ENCODE results near the gene DLST. TPM values are rescaled to one million over a fixed set of nuclear protein-coding genes. Genes with fewer than 3 reads are reported as not detected.

Gene DLST
- polyA plus RNA-seq, 3 donors: 6.7 to 76.5 (median 7.3) TPM

- Histone ChIP-seq H3K4me2 (replicated peaks; ENCODE audit: extremely low read depth, low read length, poor library complexity, severe bottlenecking) (no peak overlapping the region), H3K9ac (ENCODE audit: insufficient read depth, low read length, poor library complexity, severe bottlenecking) (no peak overlapping the region), H3K27ac (ENCODE audit: low read depth in 1 of 2, low read length in 2 of 2) (no peak overlapping the region), H3K4me3 (replicated peaks in 1 of 3; ENCODE audit: low read depth in 2 of 3, low read length in 3 of 3) (no peak overlapping the region), H3K9me3 (replicated peaks in 1 of 2; ENCODE audit: control insufficient read depth in 1 of 2, insufficient read depth in 1 of 2, low read length in 2 of 2) (no peaks in the 10 kb centered on the region), H3K36me3 (replicated peaks in 1 of 2; ENCODE audit: control insufficient read depth in 1 of 2, insufficient read depth in 2 of 2, low read length in 2 of 2) (no peaks in the 10 kb centered on the region), H3K27me3 (ENCODE audit: control insufficient read depth in 2 of 2, insufficient read depth in 2 of 2, low read length in 2 of 2) (no peaks in the 10 kb centered on the region), H3K4me1 (ENCODE audit: control insufficient read depth in 1 of 2, insufficient read depth in 2 of 2, low read length in 2 of 2) (peaks cover 13 to 14% of the 10 kb centered on the region in 2 donors), H3K79me2 (ENCODE audit: insufficient read depth, low read length) (no peaks in the 10 kb centered on the region), H2AFZ (ENCODE audit: insufficient read depth, low read depth, low read length, poor library complexity, severe bottlenecking) (no peak overlapping the region), H4K20me1 (ENCODE audit: insufficient read depth, low read length) (no peaks in the 10 kb centered on the region)
- no peak for TF ChIP-seq CTCF (IDR thresholded peaks at IDR 0.05)
- no peak overlapping the region for H3K4me3 Mint-ChIP-seq
- intact Hi-C loops (cut with micrococcal nuclease): loop anchor here (2.0 to 10.0 kb wide), 3 partner anchors 43 to 226 kb away; no protein-coding TSS in a partner anchor
- peaks cover 0 to 2% (median 0%) of the 10 kb centered on the region in 3 donors for H3K27me3 Mint-ChIP-seq (ENCODE audit: low read depth in 3 of 3)
- WGBS (ENCODE audit: insufficient coverage): 100% methylated on average over 1 of the region's 3 CpGs
- no peaks in the 10 kb centered on the region for H3K9me3 Mint-ChIP-seq
- peaks cover 16% of the 10 kb centered on the region for H3K4me1 Mint-ChIP-seq
- no peaks in the 10 kb centered on the region for H3K36me3 Mint-ChIP-seq
- H3K27ac Mint-ChIP-seq: no peak overlapping the region
- no peak for DNase-seq
Measured at GRCh38 chr14:74861734-74862090, 20.0 kb upstream of the DLST start.

GRCh38 chr14:74863274-74863673 lies 18.4 kb upstream of the DLST start:
- no peak for TF ChIP-seq CTCF (IDR thresholded peaks at IDR 0.05)
- Mint-ChIP-seq H3K36me3 (no peaks in the 10 kb centered on the region), H3K27me3 (ENCODE audit: low read depth in 3 of 3) (no peaks in the 10 kb centered on the region), H3K4me1 (peaks cover 26% of the 10 kb centered on the region), H3K9me3 (no peaks in the 10 kb centered on the region), H3K4me3 (peak overlapping the region in 1 of 2 donors; percentile 75), H3K27ac (peak overlapping the region in 2 of 7 donors; percentile 47 to 48)
- Histone ChIP-seq H3K4me3 (replicated peaks in 1 of 3; ENCODE audit: low read depth in 2 of 3, low read length in 3 of 3) (no peak overlapping the region), H3K4me2 (replicated peaks; ENCODE audit: extremely low read depth, low read length, poor library complexity, severe bottlenecking) (peak overlapping the region; percentile 35), H3K36me3 (replicated peaks in 1 of 2; ENCODE audit: control insufficient read depth in 1 of 2, insufficient read depth in 2 of 2, low read length in 2 of 2) (no peaks in the 10 kb centered on the region), H3K27me3 (ENCODE audit: control insufficient read depth in 2 of 2, insufficient read depth in 2 of 2, low read length in 2 of 2) (no peaks in the 10 kb centered on the region), H2AFZ (ENCODE audit: insufficient read depth, low read depth, low read length, poor library complexity, severe bottlenecking) (peak overlapping the region; percentile 62), H3K4me1 (ENCODE audit: control insufficient read depth in 1 of 2, insufficient read depth in 2 of 2, low read length in 2 of 2) (peaks cover 13 to 20% of the 10 kb centered on the region in 2 donors), H4K20me1 (ENCODE audit: insufficient read depth, low read length) (no peaks in the 10 kb centered on the region), H3K79me2 (ENCODE audit: insufficient read depth, low read length) (no peaks in the 10 kb centered on the region), H3K27ac (ENCODE audit: low read depth in 1 of 2, low read length in 2 of 2) (no peak overlapping the region), H3K9ac (ENCODE audit: insufficient read depth, low read length, poor library complexity, severe bottlenecking) (peak overlapping the region; percentile 9), H3K9me3 (replicated peaks in 1 of 2; ENCODE audit: control insufficient read depth in 1 of 2, insufficient read depth in 1 of 2, low read length in 2 of 2) (no peaks in the 10 kb centered on the region)
- peak; percentile 21 to 38 (median 26) for DNase-seq
- WGBS (ENCODE audit: insufficient coverage): 12% methylated on average over 9 of the region's 9 CpGs
- intact Hi-C loops (cut with micrococcal nuclease): loop anchor here (5.0 to 10.0 kb wide), 2 partner anchors 222 to 224 kb away; no protein-coding TSS in a partner anchor
